Coronary artery (tissue), 2 donors: ENCODE data around the gene PSEN2.
"Not testable (repeated sequence)": the region's sequence is repeated elsewhere in the genome, so short reads cannot be mapped to it uniquely, and the experiment has no call there.

ENCODE experiments used
- DNase-seq: peaks from one replicate; pipeline ENCODE4 v3.0.0-alpha.2; 2017; ENCODE audit warnings: low spot score
- H3K27ac ChIP-seq, 2 donors: fragments of 200-600 bp; sonication (generic); one replicate each; pipeline ENCODE4 v1.5.1; 2016 to 2019
- H3K4me3 ChIP-seq: fragments of 200-600 bp; sonication (generic); 2 replicates; pipeline ENCODE4 v1.5.1; 2016; ENCODE audit warnings: mild to moderate bottlenecking, moderate library complexity
- CTCF ChIP-seq: fragments of 200-600 bp; sonication (generic); IDR thresholded peaks from one replicate; pipeline ENCODE4 v1.5.1; 2019; ENCODE audit warnings: antibody characterized with exemption

The PSEN2 gene

GRCh38 chr1:226838456-226838855 lies 32.0 kb upstream of the PSEN2 start:
- H3K27ac ChIP-seq: no peak overlapping the region
- DNase-seq: no peak
- no peak for TF ChIP-seq CTCF
- no peak overlapping the region for H3K4me3 ChIP-seq

- no peak overlapping the region for H3K4me3 ChIP-seq
- H3K27ac ChIP-seq: no peak overlapping the region
- no peak for TF ChIP-seq CTCF
- no peak for DNase-seq
These were observed 24.8 kb upstream of the PSEN2 start for GRCh38 chr1:226845624-226846023.

GRCh38 chr1:226846786-226847185 lies 23.6 kb upstream of the PSEN2 start:
- no peak overlapping the region for H3K4me3 ChIP-seq
- no peak for DNase-seq
- TF ChIP-seq CTCF: no peak
- no peak overlapping the region for H3K27ac ChIP-seq

GRCh38 chr1:226854548-226854947 lies 15.9 kb upstream of the PSEN2 start:
- H3K4me3 ChIP-seq, H3K27ac ChIP-seq, DNase-seq: not testable (repeated sequence)

- no peak overlapping the region for H3K27ac ChIP-seq
- no peak for TF ChIP-seq CTCF
- H3K4me3 ChIP-seq: no peak overlapping the region
- DNase-seq: no peak
These were observed 7.5 kb upstream of the PSEN2 start for GRCh38 chr1:226862890-226863289.

GRCh38 chr1:226863446-226863845 lies 7.0 kb upstream of the PSEN2 start:
- Histone ChIP-seq H3K27ac (no peak overlapping the region), H3K4me3 (no peak overlapping the region)
- no peak for DNase-seq
- no peak for TF ChIP-seq CTCF

- TF ChIP-seq CTCF: no peak
- no peak for DNase-seq
- H3K27ac ChIP-seq: no peak overlapping the region
- H3K4me3 ChIP-seq: no peak overlapping the region
These were observed 6.1 kb upstream of the PSEN2 start for GRCh38 chr1:226864311-226864710.

- DNase-seq: no peak
- Histone ChIP-seq H3K4me3 (no peak overlapping the region), H3K27ac (no peak overlapping the region)
- no peak for TF ChIP-seq CTCF
These were observed 4.8 kb upstream of the PSEN2 start for GRCh38 chr1:226865590-226865989.
